Ascending aorta (tissue), 2 donors: Measurements from ENCODE around the gene CDC45. TPM values are rescaled to one million over a fixed set of nuclear protein-coding genes. Genes with fewer than 3 reads are reported as not detected.

Experiments
- DNase-seq, 2 donors: peaks; one replicate each; pipeline ENCODE4 v3.0.0-alpha.2; 2019; ENCODE audit warnings: low spot score in 2 of 2
- H3K27ac ChIP-seq, 2 donors: fragments of 200-600 bp; sonication (generic); one replicate each; pipeline ENCODE4 v1.5.1; 2016 to 2017; ENCODE audit warnings: mild to moderate bottlenecking in 1 of 2
- H3K27me3 ChIP-seq: fragments of 200-600 bp; sonication (generic); one replicate; pipeline ENCODE4 v1.5.1; 2017
- H3K36me3 ChIP-seq, 2 donors: fragments of 200-600 bp; sonication (generic); one replicate each; pipeline ENCODE4 v1.5.1; 2016
- H3K4me1 ChIP-seq, 2 donors: fragments of 200-600 bp; sonication (generic); one replicate each; pipeline ENCODE4 v1.5.1; 2016 to 2017; ENCODE audit warnings: mild to moderate bottlenecking in 1 of 2
- H3K4me3 ChIP-seq, 2 donors: fragments of 200-600 bp; sonication (generic); one replicate each; pipeline ENCODE4 v1.5.1; 2016 to 2017; ENCODE audit warnings: mild to moderate bottlenecking in 1 of 2
- H3K9me3 ChIP-seq, 2 donors: fragments of 200-600 bp; sonication (generic); one replicate each; pipeline ENCODE4 v1.5.1; 2016
- CTCF ChIP-seq, 3 experiments: fragments of 200-600 bp in 2 of 3; fragments of 450-650 bp in 1 of 3; sonication (generic) in 2 of 3; IDR thresholded peaks; one replicate each; pipeline ENCODE4 v1.5.1; 2016 to 2019; ENCODE audit warnings: antibody characterized with exemption in 3 of 3, mild to moderate bottlenecking in 1 of 3, moderate library complexity in 1 of 3
- intact Hi-C: fragments of 100-400 bp; cut with DNase I; formaldehyde crosslinking; loops from one replicate; pipeline ENCODE4 v1.15.1; 2023
- total RNA-seq: library from RNA; depleted of rRNA; stranded (reverse); fragments of >200 nt; gene quantifications from one replicate; pipeline ENCODE4 v1.1.0, GENCODE V29; 2016

Gene CDC45
- total RNA-seq, 1 donor from 2014 or later, result not detected

GRCh38 chr22:19476023-19476422 lies 3.7 kb upstream of the CDC45 start:
- H3K36me3 ChIP-seq, result peaks cover 39 to 40% of the 10 kb centered on the region in 2 donors
- H3K4me1 ChIP-seq, result peaks cover 3 to 11% of the 10 kb centered on the region in 2 donors
- no peak for DNase-seq
- H3K27me3 ChIP-seq, result no peaks in the 10 kb centered on the region
- no peak for TF ChIP-seq CTCF (IDR thresholded peaks at IDR 0.05)
- intact Hi-C loops, result no loop called here
- H3K9me3 ChIP-seq, result no peaks in the 10 kb centered on the region
- H3K4me3 ChIP-seq, result no peak overlapping the region
- no peak overlapping the region for H3K27ac ChIP-seq

- no peak for DNase-seq
- H3K36me3 ChIP-seq, result peaks cover 24 to 25% of the 10 kb centered on the region in 2 donors
- H3K27ac ChIP-seq, result peak overlapping the region; percentile 7 to 98
- peak in 1 of 3 experiments; percentile 24 for TF ChIP-seq CTCF (IDR thresholded peaks at IDR 0.05)
- H3K4me3 ChIP-seq, result peak overlapping the region; percentile 84 to 85
- H3K27me3 ChIP-seq, result no peaks in the 10 kb centered on the region
- intact Hi-C loops, result loop anchor here (2.0 kb wide), 1 partner anchor 241 kb away; no protein-coding TSS in a partner anchor
- no peaks in the 10 kb centered on the region for H3K9me3 ChIP-seq
- peaks cover 3 to 11% of the 10 kb centered on the region in 2 donors for H3K4me1 ChIP-seq
Measured at GRCh38 chr22:19477321-19478044, 2.2 kb upstream of the CDC45 start.

GRCh38 chr22:19478045-19478900 lies 1.4 kb upstream of the CDC45 start:
- no peak for TF ChIP-seq CTCF (IDR thresholded peaks at IDR 0.05)
- H3K27ac ChIP-seq, result peak overlapping the region; percentile 87 to 98
- intact Hi-C loops, result loop anchor here (2.0 kb wide), 1 partner anchor 241 kb away; no protein-coding TSS in a partner anchor

GRCh38 chr22:19478901-19479354 lies 792 bp upstream of the CDC45 start, which contains the start of gene UFD1:
Gene UFD1 (minus strand): TSS chr22:19479193. CDS start chr22:19479085, 108 bp downstream.
- no peak for TF ChIP-seq CTCF (IDR thresholded peaks at IDR 0.05)
- peak; percentile 26 to 87 for DNase-seq
- Histone ChIP-seq H3K9me3 (no peaks in the 10 kb centered on the region), H3K36me3 (peaks cover 10 to 12% of the 10 kb centered on the region in 2 donors), H3K27me3 (no peaks in the 10 kb centered on the region), H3K4me1 (peaks cover 3 to 11% of the 10 kb centered on the region in 2 donors), H3K4me3 (peak within 1 kb of the TSS; percentile 84 to 85), H3K27ac (peak within 1 kb of the TSS; percentile 87 to 98)
- intact Hi-C loops, result loop anchor here (1.0 to 2.0 kb wide), 6 partner anchors 32 to 335 kb away; partner anchors contain the start of genes C22orf39, CLTCL1, ESS2 and MRPL40

More at GRCh38 chr22:19478045-19478900, 1.4 kb upstream of the CDC45 start:
- DNase-seq, result no peak
- Histone ChIP-seq H3K4me1 (peaks cover 3 to 11% of the 10 kb centered on the region in 2 donors), H3K36me3 (peaks cover 16 to 18% of the 10 kb centered on the region in 2 donors), H3K27me3 (no peaks in the 10 kb centered on the region), H3K4me3 (peak overlapping the region; percentile 84 to 85), H3K9me3 (no peaks in the 10 kb centered on the region)

- Histone ChIP-seq H3K27ac (no peak overlapping the region), H3K36me3 (peaks cover 0 to 4% of the 10 kb centered on the region in 2 donors), H3K27me3 (no peaks in the 10 kb centered on the region), H3K9me3 (no peaks in the 10 kb centered on the region), H3K4me1 (peaks cover 3 to 11% of the 10 kb centered on the region in 2 donors), H3K4me3 (peak overlapping the region; percentile 37 to 84)
- intact Hi-C loops, result no loop called here
- no peak for TF ChIP-seq CTCF (IDR thresholded peaks at IDR 0.05)
- DNase-seq, result no peak
Measured at GRCh38 chr22:19480173-19480568, 451 bp downstream of the CDC45 start.
